ENCODE results near the gene FAT4.

- TF ChIP-seq CTCF (IDR thresholded peaks at IDR 0.05) (no peak), REST (IDR thresholded peaks at IDR 0.05; ENCODE audit: insufficient read depth in 1 of 2, low read depth in 2 of 2, low read length in 1 of 2) (no peak), POLR2AphosphoS5 (IDR thresholded peaks at IDR 0.05; ENCODE audit: low read depth, low read length) (no peak), TCF7L2 (IDR thresholded peaks at IDR 0.05; ENCODE audit: low read depth, low read length) (no peak), SIN3A (IDR thresholded peaks at IDR 0.05; ENCODE audit: borderline replicate concordance, insufficient read depth, low read depth, low read length) (no peak)
These were observed 4.6 kb downstream of the FAT4 start for GRCh38 chr4:125319311-125319710.

All from Panc1 (cell line).